ENCODE data around the gene LRRC75B.
"Not testable (repeated sequence)": the region's sequence is repeated elsewhere in the genome, so short reads cannot be mapped to it uniquely, and the experiment has no call there.

Gene LRRC75B
- total RNA-seq, result 0.46 to 3.6 (median 1.2) reads per million in 17 experiments

DNA sequence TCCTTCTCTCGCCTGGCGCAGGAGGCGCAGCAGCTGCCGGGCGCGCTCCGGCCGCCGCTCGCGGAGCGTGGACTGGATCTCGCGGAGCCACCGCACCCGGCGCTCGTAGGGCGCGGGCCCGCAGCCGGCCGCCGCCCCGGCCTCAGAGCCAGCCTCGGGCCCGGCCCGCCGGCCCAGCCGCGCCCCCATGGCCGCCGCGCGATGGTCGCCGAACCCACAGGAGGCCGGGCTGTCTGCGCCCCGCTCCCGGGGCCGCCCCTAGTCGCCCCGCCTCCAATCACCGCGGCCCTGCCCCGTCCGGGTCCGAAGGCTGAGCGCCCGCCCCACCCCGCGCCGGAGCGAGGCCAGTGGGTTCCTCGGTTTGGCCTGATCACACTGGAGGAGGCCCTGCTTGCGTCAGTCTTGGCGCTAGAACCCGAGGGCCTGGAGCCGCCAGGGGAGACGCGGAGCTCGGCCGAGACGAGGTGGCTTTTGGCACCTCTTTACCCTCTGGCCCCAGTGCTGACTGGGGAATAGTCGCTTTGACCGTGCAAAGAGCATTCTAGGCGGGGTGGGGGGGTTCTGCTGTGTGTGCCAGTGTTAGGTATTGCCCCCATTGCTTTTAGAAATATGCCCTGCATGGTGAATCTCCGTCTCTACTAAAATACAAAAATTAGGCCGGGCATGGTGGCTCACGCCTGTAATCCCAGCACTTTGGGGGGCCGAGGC lies at the start of gene LRRC75B:
TSS of gene LRRC75B (minus strand) at position 223 of the 708 bp plus-strand sequence. CDS start at position 189, 34 bp downstream.
- DNase-seq, result peak; percentile 80 to 93 (median 87)

- DNase-seq, result not testable (repeated sequence)
These were observed 49.4 kb upstream of the LRRC75B start for GRCh38 chr22:24642307-24642706.

- DNase-seq, result not testable (repeated sequence)
These were observed 43.6 kb upstream of the LRRC75B start for GRCh38 chr22:24636513-24636912.

- peak in 3 of 4 experiments; percentile 1 to 13 (median 8) for DNase-seq
These were observed 42.0 kb upstream of the LRRC75B start for GRCh38 chr22:24634776-24635389.

DNA sequence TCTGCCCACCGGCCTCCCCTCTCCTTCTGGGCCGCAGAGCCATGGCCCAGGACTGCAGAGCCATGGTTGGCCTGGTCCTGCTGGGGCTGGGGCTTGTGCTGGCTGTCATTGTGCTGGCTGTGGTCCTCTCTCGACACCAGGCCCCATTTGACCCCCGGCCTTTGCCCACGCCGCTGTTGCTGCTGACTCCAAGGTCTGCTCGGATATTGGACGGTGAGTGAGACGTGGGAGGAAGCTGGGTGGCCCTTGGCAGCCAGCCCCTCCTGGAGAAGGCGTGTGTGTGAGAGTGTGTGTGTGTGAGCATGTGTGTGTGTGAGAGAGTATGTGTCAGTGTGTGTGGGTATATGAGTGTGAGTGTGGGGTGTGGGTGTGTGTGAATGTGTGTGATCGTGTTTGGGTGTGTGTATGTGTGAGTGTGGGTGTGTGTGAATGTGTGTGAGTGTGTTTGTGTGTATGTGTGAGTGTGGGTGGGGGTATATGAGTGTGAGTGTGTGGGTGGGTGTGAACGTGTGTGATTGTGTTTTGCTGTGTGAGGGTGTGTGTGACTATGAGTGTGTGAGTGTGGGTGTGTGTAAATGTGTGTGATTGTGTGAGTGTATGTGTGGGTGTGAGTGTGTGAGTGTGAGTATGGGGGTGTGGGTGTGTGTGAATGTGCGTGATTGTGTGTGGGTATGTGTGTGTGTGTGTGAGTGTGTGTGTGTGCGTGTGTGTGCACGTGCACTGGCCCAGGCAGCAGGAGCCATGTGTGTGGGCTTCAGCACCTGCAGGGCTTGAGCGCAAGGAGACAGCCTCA lies 40.6 kb upstream of the LRRC75B start:
- not testable (repeated sequence) for DNase-seq

- peak; percentile 20 to 56 (median 44) for DNase-seq
These were observed 39.8 kb upstream of the LRRC75B start for GRCh38 chr22:24632642-24633041.

DNA sequence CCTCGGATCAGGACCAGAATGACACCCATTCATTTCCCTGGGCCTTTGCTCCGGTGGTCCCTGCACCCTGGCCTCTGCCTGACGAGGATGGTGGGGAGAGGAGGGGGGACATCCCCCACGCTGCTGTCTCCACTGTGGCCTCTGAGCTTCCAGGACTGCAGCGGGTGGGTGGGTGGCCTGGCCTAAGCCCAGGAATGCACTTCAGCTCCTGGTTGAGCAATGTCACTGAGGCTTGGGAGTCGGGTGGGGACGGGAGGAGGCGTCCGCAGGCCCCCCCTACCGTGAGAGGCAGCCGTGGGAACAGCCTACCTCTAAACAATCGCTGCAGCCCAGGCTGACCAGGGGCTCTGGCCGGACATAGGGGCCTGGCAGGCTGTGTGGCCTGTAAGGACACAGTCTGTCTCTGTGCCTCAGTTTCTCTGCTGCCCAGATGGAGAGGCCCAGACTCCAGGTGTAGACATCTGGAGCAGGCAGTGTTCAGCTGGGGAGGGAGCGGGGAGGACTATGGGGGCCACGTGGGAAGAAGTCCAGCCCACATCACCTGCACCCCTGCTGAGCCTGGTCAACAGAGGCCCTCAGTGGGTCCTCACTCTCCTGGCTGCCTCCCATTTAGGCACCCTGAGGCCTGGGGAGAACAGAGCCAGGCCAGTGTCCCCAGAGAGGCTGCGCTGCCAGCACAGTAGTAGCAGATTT lies 38.7 kb upstream of the LRRC75B start:
- not testable (repeated sequence) for DNase-seq

- DNase-seq, result not testable (repeated sequence)
These were observed 38.0 kb upstream of the LRRC75B start for GRCh38 chr22:24630812-24631427.

- DNase-seq, result peak; percentile 2 to 47 (median 18)
These were observed 36.2 kb upstream of the LRRC75B start for GRCh38 chr22:24629069-24629468.

- DNase-seq, result not testable (repeated sequence)
These were observed 35.0 kb upstream of the LRRC75B start for GRCh38 chr22:24627911-24628310.

DNA sequence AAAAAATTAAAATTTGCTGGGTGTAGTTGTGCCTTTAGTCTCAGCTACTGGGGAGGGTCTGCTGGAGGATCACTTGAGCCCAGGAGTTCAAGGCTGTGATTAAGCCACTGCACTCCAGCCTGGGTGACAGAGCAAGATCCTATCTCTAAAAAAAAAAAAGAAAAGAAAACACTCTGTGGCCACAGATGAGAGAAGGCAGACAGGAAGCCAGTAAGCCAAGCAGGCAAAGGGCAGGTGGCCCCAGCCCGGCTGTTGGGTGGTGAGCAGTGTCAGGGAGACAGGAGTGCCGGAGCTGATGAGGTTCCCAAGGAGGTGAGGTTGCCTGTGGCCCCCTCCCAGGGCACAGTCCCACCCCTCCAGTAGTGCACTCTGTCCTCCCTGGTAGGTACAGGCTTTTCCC lies 29.7 kb upstream of the LRRC75B start:
- DNase-seq, result not testable (repeated sequence)

DNA sequence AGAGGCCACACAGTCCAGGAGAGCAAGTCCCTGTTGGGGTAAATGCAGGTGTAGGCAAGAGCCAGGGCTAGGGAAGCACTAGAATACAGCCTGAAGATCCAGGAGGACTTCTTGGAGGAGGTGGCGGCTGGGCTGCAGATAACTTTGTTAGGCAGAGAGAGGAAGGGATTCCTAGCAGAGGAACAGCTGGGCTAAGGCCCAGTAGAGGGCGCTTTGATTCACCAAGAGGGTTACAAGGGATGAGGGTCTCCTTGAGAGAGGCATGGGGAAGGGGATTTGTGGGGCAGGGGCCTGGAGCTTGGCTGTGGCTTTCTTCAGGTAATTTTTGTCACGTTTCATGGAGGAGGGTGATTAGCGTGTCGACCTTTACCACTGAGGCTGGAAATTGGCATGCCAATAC lies 28.4 kb upstream of the LRRC75B start:
- DNase-seq, result not testable (repeated sequence)

- not testable (repeated sequence) for DNase-seq
These were observed 21.9 kb upstream of the LRRC75B start for GRCh38 chr22:24614794-24615193.

GRCh38 chr22:24609888-24610287 lies 17.0 kb upstream of the LRRC75B start:
- not testable (repeated sequence) for DNase-seq

DNA sequence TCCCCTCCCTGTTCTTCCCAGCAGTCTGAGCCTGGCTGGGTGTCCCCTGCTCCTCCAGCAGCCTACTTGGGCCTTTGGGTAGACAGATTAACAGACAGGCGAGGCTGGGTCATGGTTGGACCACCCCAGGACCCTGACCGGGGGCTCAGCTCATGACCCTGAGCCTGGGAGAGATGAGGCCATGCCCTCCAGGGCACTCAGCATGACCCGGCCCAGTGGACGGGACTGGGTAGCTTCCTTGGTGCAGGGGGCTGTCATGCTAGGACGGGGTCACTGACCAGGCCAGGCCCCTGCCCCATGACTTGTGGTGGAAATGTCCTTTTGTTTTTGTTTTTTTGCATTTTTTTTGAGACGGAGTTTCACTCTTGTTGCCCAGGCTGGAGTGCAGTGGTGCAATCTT lies 15.5 kb upstream of the LRRC75B start:
- DNase-seq, result not testable (repeated sequence)

DNA sequence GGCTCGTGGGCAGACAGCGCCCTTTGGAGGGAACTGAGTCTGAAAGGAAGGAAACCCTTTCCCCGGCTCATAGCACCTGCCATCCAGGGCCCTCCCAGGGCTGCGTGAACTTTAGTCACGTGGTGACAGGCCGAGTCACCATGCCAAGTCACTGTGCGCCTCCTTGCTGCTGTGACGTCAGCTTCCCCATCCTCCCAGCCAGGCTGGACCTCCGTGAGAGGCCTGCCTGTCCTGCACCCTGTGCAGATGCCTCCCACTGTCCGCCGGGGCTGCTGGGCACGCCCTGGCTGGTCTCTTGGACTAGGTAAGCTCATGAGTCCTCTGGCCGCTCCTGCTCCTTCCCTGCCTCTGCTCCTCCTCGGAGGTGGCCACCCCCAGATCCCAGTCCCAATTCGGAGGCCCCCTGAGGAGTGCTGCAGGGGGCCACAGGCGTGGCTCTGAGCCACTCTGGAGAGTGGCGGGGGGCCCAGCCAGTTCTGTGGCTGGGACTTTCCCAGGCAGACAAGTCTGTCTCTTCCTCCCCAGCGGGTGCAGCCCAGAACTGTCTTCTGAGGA lies 14.6 kb upstream of the LRRC75B start:
- peak; percentile 78 to 86 (median 82) for DNase-seq

GRCh38 chr22:24606340-24606739 lies 13.5 kb upstream of the LRRC75B start:
- DNase-seq, result not testable (repeated sequence)

DNA sequence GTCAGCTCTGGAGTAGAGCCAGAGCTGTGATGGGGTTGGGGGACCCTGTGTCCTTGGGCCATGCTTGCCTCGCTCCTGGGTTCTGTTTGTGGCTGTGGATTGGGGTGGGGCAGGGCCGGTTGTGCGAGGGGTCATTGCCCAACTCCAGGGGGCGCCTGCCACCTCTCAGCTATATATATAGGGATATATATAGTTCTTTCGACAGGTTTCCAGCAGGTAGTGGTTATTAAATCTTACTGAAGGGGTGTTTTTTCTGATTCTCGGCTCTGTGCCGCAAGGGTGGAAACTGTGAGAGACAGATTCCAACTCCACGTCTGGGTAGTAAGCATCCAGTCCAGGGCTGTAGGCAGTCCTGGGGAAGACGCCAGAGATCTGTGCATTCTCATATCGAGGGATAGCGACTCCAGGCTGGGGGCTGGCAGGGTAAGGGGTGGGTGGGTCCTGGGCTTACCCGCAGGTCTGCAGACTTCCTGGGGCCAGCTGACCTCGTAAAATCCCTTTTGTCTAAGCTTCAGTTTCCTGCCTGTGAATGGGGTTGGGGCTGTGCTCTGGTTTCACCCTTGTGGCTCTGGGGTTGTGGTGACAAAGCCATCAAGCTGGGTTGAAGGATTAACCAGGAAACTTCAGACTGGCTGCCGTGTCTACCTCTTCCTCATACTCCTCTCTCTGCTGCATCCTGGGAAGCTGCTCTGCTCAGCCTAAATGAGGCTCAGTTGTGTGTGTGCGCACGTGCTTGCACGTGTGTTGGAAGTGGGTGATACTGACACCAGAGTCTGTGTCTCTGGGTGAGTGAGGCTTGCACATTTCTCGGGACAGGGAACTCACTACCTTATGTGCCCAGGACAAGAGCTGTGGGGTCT lies 11.1 kb upstream of the LRRC75B start:
- DNase-seq, result peak in 1 of 4 experiments; percentile 17

- DNase-seq, result peak in 1 of 4 experiments; percentile 23
These were observed 10.2 kb upstream of the LRRC75B start, which contains the start of gene GGT1 for GRCh38 chr22:24602847-24603769. TSS of gene GGT1 (plus strand) at chr22:24603193. CDS start at chr22:24611082, 7,889 bp downstream.

Measured in suppressor macrophage (primary cell).